Epidermal melanocyte (primary cell): ENCODE results near the gene FOXO6.
A peak's percentile ranks its signal among the peaks of the same experiment; 100 is the strongest.

ENCODE experiments used
- DNase-seq: peaks from one replicate; pipeline ENCODE4 v3.0.0; 2011; ENCODE audit warnings: low spot score; ENCODE audit not compliant: insufficient read length

FOXO6 gene

DNA sequence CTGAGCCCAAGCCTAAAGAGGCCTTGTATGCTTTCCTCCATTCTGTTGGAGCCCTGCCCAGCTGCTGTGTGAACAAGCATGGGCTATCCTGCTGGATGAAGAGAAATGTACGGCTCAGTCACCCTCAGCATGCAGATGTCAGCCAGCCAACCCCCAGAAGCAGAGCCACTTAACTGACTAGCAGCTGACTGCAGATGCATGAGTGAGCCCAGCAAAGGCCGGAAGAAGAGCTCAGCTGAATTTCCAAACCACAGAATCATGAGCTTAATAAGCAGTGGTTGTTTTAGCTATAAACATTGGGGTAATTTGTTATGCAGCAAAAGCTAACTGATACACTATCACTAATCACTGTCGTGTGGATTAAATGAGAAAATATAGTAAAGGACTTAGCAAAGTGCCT, 39.0 kb downstream of the FOXO6 start:
- no peak for DNase-seq

DNA sequence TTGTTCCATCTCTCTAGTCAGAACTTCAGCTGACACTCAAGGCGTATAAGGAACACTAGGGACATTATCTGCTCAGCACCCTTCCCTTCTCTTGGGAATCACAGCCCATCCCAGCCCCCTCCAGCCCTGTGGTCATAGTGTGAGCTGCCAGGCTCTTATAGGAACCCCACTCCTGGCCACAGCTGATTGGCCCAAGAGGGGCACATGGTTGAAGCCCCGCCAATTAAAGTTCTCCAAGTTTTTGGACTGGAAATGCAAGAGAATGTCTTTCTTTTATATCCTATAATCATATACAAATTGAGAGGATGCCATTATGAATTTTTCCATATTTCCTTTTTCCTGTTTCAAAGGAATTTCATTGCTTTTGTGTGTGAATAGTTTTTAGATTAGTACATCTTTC, 40.7 kb downstream of the FOXO6 start:
- DNase-seq: no peak

DNA sequence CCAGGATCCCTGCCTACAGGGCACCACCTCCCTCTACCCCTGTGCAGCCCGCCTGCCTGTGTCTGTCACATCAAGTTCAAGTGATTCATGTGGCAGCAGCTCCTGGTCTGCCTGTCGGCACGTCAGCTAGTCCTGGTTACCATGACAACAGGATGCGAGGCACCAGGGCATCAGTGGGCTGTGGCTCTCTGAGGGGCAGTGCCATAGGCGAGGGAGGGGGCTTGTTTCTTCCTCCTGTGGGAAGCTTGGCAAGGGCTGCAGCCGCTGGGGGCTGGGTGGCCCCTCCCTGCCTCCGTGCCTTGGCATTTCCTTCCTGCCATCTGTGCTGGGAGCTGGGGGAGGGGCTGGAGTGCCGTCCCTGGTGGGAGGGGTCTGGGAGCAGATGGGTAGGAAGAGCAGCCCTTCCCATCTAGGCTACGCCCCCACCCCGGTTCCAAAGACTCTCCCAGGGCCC, 43.1 kb downstream of the FOXO6 start:
- DNase-seq: no peak

DNA sequence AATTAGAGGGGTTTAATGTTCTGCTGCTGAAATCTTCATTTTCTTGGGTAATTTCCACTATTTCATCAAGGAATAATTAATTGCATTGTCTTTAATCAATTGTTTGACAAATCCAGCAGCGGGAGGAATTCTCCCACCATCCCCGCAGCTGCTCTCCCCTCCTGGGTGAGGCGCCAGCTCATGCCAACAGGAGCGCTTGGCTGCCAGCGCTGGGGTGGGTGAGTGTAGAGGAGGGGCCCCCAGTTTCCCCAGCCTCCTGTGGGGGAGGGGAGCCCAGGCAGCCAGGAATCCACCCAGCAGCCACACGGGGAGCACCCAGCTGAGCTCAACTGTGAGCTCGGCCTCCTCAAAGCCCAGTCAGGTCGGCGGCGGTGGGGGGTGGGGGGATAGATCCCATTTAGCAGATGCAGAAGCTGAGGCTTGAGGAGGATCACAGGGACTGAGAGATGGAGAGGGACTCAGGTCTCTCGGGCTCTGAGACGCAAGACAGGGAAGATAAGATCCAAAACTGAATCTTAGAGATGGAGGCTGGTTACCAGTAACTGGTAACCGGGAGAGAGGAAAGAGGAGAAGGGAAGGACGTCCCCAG, 46.5 kb downstream of the FOXO6 start:
- DNase-seq: no peak

- DNase-seq: no peak
Observed at GRCh38 chr1:41408691-41409090, 47.5 kb downstream of the FOXO6 start.

DNA sequence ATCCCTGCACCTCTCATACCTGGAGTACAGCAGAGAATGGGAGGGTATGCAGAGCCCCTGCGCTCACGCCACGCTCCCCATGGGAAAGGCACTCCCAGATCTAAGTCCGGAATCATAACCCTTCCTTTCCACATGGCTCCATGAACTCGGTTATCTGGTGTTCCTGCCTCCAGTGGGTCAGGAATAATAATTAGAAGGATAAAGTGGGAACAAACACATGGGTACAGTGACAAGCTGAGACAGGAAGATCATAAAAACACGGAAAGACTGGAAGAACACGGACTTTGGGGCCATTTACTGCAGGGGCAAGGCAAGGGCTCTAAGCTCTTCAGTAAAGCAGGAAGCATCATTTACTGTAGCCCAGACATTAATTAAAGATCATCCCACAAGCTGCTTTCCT, 48.6 kb downstream of the FOXO6 start:
- no peak for DNase-seq

- DNase-seq: no peak
Observed at GRCh38 chr1:41410462-41410861, 49.2 kb downstream of the FOXO6 start.

DNA sequence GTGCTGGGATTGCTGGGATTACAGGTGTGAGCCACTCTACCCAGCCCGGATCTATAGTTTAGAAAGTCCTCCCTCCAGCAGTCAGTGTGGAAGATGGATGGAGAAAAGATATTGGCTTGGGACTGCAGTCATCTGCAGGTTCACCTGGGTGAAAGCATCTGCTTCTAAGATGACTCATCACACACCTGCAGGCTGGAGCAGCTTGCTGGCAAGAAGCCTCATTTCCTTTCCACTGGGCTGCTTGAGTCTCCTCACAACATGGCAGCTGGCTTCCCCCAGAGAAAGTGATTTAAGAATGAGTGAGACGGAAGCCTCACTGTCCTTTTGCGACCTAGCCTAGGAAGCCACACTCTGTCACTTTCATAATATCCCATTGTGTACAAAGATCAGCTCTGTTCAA, 50.0 kb downstream of the FOXO6 start:
- DNase-seq: no peak

GRCh38 chr1:41412748-41413147, 51.5 kb downstream of the FOXO6 start:
- no peak for DNase-seq

GRCh38 chr1:41413748-41414281, 52.6 kb downstream of the FOXO6 start:
- no peak for DNase-seq

DNA sequence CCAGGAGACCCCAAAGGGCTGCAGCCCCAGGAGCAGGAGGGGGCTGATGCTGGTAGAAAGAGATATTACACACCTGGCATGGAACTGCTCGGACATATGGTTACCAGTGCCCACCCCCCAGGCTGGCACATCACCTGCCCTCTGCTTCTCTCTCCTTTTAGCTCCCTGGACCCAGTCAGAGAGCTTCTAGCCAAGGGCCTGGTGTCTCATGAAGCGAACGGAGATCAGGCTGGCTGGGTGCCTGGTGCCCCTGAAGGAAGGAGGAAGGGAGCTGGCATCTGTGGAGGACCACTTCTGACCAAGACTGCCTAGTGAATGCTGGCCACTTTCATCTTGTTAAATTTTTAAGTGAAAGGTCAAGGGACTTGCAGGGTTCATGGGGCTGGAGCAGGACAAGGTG, 53.1 kb downstream of the FOXO6 start:
- no peak for DNase-seq

DNA sequence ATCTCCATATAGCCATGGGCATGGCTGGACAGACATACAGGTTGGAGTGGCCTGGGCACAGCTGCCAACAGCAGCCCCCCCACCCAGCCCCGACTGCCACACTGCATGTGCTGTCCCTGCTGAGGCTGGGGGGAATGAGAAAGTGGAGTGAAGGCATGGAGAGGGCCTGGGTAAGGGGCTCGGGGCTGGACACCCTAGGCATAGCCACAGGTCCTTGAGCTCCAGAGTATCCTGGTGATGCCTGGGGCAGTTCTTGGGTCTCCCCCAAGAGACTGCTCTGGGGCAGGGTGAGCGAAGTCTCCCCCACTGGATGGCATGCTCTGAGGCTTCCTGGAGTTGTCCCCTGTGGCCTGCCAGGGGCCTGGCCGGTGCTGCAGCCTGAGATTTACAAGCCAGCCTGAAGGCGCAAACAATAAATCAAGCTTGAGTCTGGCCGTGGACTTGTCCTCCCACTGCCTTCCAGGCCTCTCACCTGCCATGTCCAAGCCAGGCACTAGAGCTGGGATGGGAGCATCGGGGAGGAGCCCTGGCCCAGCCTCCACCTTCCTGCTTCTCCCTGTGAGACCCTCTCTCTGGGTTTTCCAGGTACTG, 53.6 kb downstream of the FOXO6 start:
- DNase-seq: no peak

DNA sequence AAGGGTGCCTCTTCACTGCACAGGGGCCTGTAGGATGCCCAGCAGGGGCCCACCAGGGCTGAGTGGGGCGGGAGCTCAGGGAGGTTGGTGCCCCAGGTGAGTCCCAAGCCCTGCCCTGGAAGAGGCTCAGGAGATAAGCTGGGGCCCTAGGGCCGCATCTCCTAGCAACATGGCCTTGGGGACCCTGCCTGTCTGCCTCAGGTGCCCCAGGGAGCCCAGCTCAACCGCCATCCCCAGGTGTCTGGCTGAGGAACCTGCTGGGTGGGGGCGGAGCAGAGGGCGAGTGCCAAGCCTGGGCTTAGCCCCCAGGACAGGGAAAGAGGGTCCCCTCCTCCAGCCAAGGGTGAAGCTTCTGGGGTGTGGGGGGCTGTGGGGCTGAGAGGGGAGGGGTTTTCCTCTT, 54.8 kb downstream of the FOXO6 start:
- no peak for DNase-seq

- peak; percentile 85 for DNase-seq
Observed at GRCh38 chr1:41416552-41417334, 55.5 kb downstream of the FOXO6 start.

- no peak for DNase-seq
Observed at GRCh38 chr1:41417335-41417682, 56.1 kb downstream of the FOXO6 start.

GRCh38 chr1:41417746-41418145, 56.5 kb downstream of the FOXO6 start:
- DNase-seq: no peak

GRCh38 chr1:41418857-41419583, 57.8 kb downstream of the FOXO6 start:
- DNase-seq: peak; percentile 73

DNA sequence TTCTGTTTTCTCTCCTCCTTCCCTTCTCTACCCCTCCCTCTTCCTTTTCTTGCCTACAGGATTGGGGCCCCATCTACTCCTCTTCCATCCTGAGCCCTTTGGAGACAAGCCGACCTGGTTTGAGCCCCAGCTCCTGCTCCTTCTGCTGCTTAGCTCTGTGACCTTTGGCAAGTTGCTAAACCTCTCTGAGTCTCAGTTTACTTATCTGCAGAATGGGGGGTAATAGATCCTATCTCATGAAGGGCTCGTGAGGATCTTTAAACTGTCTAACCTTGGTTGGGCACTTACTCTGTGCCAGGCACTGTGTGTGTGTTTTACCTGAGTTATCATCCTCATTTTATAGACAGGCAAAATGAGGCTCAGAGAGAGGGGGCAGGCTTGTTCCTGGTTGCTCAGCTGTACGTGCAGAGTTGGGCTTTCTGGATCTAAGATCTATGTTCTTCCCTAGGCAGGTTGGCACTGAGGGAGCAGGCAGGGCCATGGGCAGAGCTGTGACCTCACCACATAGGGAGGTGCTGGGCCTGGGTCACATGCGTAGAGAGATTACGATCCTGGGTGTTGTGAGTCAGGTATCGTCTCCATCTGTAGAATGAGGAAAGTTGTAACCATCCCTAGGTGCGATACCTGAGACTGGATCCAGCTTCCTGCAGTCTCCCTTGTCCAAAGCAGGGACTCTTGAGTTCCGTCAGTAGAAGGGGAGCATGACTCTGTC, 58.5 kb downstream of the FOXO6 start:
- DNase-seq: no peak

DNA sequence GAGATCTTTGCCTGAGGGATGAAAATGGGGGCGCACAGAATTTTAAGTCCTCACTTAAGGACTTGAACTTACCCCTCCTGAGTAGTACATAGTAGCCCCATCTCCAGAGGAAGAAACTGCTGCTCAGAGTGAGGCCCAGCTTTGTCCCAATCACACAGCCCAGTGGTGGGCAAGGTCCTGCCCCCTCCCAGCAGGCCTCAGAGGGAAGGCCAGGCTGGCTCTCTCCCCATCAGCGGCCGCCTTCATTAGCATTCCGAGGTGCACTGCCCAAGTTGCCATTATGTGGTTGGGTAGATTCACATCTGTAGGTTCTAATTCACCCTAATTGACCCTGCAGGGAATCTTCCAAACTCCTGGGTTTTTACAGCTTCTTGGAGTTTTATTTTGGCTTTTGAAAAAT, 59.1 kb downstream of the FOXO6 start:
- no peak for DNase-seq

- DNase-seq: no peak
Observed at GRCh38 chr1:41420860-41421259, 59.6 kb downstream of the FOXO6 start.

DNA sequence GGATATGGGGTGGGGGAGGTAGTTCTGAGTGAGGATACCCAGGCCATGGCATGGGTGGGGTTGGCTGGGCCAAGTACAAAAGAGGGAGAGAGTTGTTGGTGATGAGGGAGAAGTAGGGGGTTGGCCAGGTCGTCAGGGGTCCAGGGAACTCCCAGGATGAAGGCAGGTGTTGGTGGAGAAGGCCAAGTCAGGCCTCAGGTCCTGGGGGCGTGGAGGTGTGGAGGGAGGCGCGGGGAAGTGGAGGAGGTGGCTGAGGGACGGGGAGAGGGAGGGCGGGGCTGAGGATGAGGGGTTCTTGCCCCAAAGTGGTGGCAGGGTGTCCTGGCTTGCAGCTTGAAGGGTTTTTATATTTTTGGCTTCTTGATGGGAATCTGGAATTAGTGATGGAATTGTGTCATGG, 61.1 kb downstream of the FOXO6 start:
- DNase-seq: no peak
